HG03442 (cell line): ENCODE results near the gene DCST1.

Experiments
- ATAC-seq: cut with Tn5 transposase; IDR thresholded peaks from one replicate; pipeline ENCODE4 v1.9.1; 2021; ENCODE audit warnings: mild to moderate bottlenecking, moderate library complexity; ENCODE audit not compliant: unreplicated experiment

The DCST1 gene

DNA sequence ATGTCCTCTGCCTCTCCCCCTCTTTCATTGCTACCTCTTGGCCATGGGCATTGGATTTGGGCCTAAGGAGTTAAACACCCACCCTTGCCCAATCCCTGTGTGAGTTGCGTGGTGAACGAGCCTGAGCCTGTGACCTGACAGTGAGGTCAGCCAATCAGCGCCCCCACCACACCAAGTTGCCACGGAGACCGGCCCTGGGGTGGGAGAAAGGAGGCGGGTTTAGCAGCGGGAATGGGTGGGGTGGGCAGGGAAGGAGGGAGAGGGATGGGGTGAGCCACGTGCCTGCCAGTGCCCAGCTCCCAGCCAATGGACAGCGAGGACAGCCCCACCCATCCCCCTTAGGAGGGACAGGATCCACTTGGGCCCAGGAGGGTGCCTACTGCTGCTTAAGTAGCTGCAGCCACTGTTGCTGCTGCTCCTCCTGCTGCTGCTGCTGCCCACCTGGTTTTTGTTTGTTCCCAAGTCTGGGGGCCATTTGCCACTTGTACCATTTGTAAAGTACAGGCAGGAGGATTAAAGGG, 21.5 kb upstream of the DCST1 start:
- ATAC-seq, result no peak

- no peak for ATAC-seq
Observed at GRCh38 chr1:155012776-155013602, 20.6 kb upstream of the DCST1 start.

GRCh38 chr1:155013632-155014031, 20.0 kb upstream of the DCST1 start:
- no peak for ATAC-seq

- no peak for ATAC-seq
Observed at GRCh38 chr1:155014709-155015508, 18.7 kb upstream of the DCST1 start.

- no peak for ATAC-seq
Observed at GRCh38 chr1:155015527-155016230, 17.9 kb upstream of the DCST1 start.

- no peak for ATAC-seq
Observed at GRCh38 chr1:155016231-155016831, 17.3 kb upstream of the DCST1 start.

- peak; percentile 75 for ATAC-seq
Observed at GRCh38 chr1:155017041-155017945, 16.3 kb upstream of the DCST1 start.

DNA sequence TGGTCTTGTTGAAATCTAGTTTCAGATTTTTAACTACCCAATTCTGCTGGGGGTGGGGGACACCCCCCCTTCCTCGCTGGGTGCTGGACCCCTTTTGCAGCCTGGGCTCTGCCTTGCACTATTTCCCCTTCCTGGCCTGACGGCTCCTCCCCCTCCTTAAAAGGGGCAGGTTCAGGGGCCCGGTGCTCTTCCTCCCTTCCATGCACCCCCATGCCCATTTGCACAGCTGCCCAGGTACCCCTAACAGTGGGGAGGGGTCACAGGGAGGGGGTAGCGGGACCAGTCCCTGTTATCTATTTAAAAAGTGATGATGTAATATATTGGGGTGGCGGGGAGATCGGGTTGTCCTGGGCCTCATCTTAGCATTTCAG, 15.7 kb upstream of the DCST1 start:
- ATAC-seq, result no peak

GRCh38 chr1:155018617-155019348, 14.8 kb upstream of the DCST1 start:
- no peak for ATAC-seq

DNA sequence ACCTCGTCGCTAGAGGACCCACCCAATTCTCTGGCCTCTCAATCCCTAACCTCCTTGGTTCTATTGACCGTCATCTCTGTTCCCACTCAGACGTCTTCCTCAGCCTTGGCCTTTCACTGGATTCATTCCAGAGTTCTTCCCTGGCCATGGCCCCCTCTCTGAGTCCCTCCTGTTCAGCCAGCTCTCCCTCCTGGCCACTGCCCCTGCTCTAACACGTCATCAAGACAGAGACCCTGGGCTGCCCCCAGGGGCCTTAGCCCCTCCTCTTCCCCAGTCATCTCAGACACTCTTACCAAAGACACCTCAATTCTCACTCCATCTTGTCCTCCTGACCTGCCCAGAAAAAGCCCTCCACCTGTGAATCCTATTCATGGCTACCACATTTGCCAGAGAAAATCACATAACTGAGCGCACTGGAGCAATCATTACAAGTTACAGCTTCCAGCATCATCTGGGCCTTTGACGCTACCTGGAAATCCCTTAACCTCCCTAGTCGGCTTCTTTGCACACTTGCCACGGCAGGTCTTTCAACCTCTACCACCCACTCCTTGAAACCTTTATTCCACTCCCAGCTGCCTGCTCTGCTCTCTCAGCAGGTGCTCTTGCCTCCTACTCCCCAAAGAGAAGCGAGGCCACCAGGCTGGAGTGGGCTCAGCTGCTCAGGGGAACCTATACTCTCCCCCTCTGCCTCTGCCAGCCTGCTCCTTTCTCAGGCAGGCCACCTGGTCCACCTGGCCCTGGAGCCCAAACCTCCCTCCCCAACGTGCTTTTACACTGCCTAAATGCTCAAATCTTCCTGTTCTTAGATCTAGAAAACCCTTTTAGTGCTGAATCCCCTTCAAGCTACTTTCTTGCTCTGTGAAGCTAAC, 14.0 kb upstream of the DCST1 start:
- no peak for ATAC-seq

DNA sequence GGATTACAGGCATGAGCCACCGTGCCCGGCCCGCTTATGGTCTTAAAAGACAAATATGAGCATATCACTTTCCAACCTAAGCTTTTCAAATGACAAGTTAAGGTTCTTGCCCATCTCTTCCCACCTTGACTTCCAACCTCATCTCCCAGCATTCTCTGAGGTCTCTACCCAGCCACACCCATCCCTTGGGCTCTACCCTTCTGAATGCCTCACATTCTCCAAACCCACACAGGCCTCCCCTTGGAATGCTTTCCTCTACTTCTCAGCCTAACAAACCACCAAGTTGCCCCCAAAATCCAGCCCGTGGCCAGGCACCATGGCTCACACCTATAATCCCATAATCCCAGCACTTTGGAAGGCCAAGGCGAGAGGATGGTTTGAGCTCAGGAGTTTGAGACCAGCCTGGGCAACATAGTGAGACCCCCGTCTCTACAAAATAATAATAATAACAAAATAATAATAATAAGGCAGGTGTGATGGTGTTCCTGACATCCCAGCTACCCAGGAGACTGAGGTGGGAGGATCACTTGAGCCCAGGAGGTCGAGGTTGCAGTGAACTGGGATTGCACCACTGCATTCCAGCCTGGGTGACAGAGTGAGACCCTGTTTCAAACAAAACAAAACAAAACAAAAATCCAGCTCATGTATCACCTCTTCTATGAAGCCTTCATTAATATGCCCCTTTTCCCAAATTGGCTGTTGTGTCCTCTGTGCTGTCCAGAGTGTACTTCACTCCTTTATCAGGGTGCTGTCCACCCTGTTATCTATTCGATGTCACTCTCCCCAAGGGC, 11.3 kb upstream of the DCST1 start:
- no peak for ATAC-seq

- ATAC-seq, result no peak
Observed at GRCh38 chr1:155022927-155023236, 10.7 kb upstream of the DCST1 start.

DNA sequence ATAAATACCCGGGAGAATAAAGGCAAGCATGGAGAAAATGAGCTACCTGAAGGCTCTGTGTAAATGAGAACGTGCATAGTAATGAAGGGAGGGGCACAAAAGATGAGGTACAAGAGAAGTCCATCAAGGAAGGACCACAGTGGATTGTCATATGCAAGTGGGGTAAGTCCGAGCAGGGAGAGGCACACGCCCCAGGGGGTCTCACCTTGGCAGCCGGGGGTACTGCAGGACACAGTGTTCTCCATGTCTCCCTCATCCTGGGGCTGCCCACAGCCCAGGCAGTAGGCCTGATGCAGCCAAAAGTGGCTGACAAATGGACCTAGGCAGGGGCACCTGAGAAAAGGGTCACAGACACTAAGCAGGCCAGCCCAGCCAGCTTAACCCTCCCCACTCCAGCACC, 10.0 kb upstream of the DCST1 start:
- ATAC-seq, result no peak

- no peak for ATAC-seq
Observed at GRCh38 chr1:155024315-155024714, 9.3 kb upstream of the DCST1 start.

DNA sequence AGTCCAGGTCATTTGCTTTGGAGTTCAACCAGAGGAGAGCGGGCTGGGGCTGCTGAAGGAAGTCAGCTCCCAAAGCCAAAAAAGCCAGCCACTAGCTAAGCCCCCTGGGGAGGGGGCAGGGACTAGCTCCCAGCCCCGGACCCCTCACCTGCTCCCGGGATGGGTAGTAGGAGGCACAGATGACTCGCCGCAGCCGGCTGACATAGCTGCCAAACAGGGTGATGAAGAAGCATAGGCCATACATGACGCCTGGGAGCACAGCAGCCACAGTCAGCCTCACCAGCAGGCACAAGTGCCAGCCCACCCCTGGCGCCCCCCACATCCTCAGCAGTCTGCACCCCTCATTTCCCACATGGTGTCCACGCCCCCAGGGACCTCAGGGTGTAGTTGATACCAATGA, 7.5 kb upstream of the DCST1 start:
- ATAC-seq, result no peak

GRCh38 chr1:155026588-155026987, 7.0 kb upstream of the DCST1 start:
- no peak for ATAC-seq

DNA sequence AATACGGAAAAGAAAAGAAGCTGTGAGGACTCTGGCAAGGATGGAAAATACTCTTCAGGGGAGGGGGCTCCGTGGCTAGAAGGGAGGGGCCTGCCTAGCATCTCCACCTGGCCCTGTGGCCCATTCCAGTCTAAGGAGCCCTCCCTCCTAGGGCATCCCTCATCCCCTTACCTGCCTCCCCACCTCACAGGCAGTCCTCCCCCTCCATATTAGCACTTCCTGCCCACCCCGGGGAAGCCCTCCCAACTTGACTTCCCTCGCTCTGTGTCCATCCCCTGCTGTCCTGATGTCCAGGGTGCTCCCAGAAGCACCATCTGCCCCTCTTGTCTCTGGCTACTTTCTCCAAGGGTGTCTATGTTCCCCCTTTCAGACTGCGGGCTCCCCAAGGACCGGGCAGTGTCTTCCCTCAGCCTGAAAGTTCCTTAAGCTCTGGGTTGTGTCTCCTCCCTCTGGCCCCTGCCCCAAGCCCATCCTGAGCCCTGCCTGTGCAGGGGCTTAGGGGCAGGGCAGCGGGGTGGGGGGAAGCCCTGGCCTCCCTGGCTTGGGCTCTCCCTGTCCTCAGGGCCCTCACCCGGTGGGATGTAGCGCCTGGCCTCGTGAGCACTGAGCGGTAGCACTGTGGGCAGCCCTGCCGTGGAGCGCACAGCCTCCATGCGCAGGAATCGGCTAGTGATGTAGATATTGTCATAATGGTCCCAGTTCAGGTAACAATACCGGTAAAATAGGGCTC, 3.9 kb upstream of the DCST1 start:
- no peak for ATAC-seq
